HCT116 (cell line): ENCODE results near the gene TRDN.

Experiments used
- CEBPB ChIP-seq: IDR thresholded peaks from 2 replicates; pipeline ENCODE4 v1.6.1; 2012; ENCODE audit warnings: low read depth
- CTCF ChIP-seq, 3 experiments: fragments of 200-600 bp in 1 of 3; sonication (generic) in 1 of 3; IDR thresholded peaks in 2 of 3; conservative IDR thresholded peaks in 1 of 3; 2 replicates each; pipeline ENCODE4 v1.5.1; 2012 to 2017; ENCODE audit warnings: low read depth in 2 of 3, low read length in 2 of 3, antibody characterized with exemption in 1 of 3, borderline replicate concordance in 1 of 3, control low read depth in 1 of 3, mild to moderate bottlenecking in 1 of 3, mixed read lengths in 1 of 3, mixed run types in 1 of 3, moderate library complexity in 1 of 3; ENCODE audit not compliant: insufficient read depth in 1 of 3
- ELF1 ChIP-seq: IDR thresholded peaks from 2 replicates; pipeline ENCODE4 v1.6.1; 2012; ENCODE audit warnings: low read depth, borderline replicate concordance
- EZH2 ChIP-seq: fragments of 200-600 bp; sonication (generic); IDR thresholded peaks from 2 replicates; pipeline ENCODE4 v1.6.1; 2017; ENCODE audit warnings: antibody characterized with exemption, mixed run types
- EZH2phosphoT487 ChIP-seq: fragments of 200-600 bp; IDR thresholded peaks from 2 replicates; pipeline ENCODE4 v1.6.1; 2018; ENCODE audit warnings: antibody characterized with exemption, borderline replicate concordance
- MAX ChIP-seq: IDR thresholded peaks from 2 replicates; pipeline ENCODE4 v1.6.1; 2012
- POLR2A ChIP-seq: IDR thresholded peaks from 2 replicates; pipeline ENCODE4 v1.7.0; 2011; ENCODE audit warnings: borderline replicate concordance; ENCODE audit not compliant: insufficient read depth, insufficient read length; ENCODE audit errors: extremely low read depth
- RAD21 ChIP-seq: IDR thresholded peaks from 2 replicates; pipeline ENCODE4 v1.6.1; 2012; ENCODE audit warnings: low read depth, mild to moderate bottlenecking
- REST ChIP-seq: IDR thresholded peaks from 2 replicates; pipeline ENCODE4 v1.6.1; 2012; ENCODE audit warnings: low read depth
- SP1 ChIP-seq: IDR thresholded peaks from 2 replicates; pipeline ENCODE4 v1.6.1; 2012; ENCODE audit warnings: low read depth
- TCF7L2 ChIP-seq: IDR thresholded peaks from 2 replicates; pipeline ENCODE4 v1.7.0; 2011; ENCODE audit warnings: borderline replicate concordance, inconsistent platforms; ENCODE audit not compliant: insufficient read depth, insufficient read length; ENCODE audit errors: extremely low read depth
- ZBTB33 ChIP-seq: IDR thresholded peaks from 2 replicates; pipeline ENCODE4 v1.6.1; 2011; ENCODE audit warnings: mild to moderate bottlenecking, low read length, moderate library complexity; ENCODE audit not compliant: insufficient replicate concordance; ENCODE audit errors: extremely low read depth
- ZNF274 ChIP-seq: fragments of 200-500 bp; sonication (Bioruptor generic); IDR thresholded peaks from 2 replicates; pipeline ENCODE4 v1.6.1; 2014; ENCODE audit warnings: mild to moderate bottlenecking, low read depth, low read length, inconsistent platforms

- TF ChIP-seq TCF7L2, result no peak
- no peak for TF ChIP-seq CEBPB
- TF ChIP-seq EZH2phosphoT487, result no peak
- TF ChIP-seq EZH2, result no peak
- no peak for TF ChIP-seq ELF1
- no peak for TF ChIP-seq CTCF (IDR thresholded peaks at IDR 0.05 in 2 of 3, conservative IDR thresholded peaks at IDR 0.05 in 1 of 3; ENCODE audit: borderline replicate concordance in 1 of 3, insufficient read depth in 1 of 3, low read depth in 2 of 3, low read length in 2 of 3)
- no peak for TF ChIP-seq REST
- no peak for TF ChIP-seq SP1
- TF ChIP-seq RAD21, result no peak
- TF ChIP-seq ZNF274, result no peak
- no peak for TF ChIP-seq POLR2A
- no peak for TF ChIP-seq ZBTB33
- no peak for TF ChIP-seq MAX
Observed at GRCh38 chr6:123610779-123611178, 26.0 kb downstream of the TRDN start.
